GM19324 (cell line): ENCODE data around the gene MCHR2.
A peak's percentile ranks its signal among the peaks of the same experiment; 100 is the strongest.

Source experiments
- ATAC-seq: cut with Tn5 transposase; IDR thresholded peaks from one replicate; pipeline ENCODE4 v1.9.1; 2021; ENCODE audit warnings: mild to moderate bottlenecking, moderate library complexity; ENCODE audit not compliant: unreplicated experiment, low FRiP score

Gene MCHR2

GRCh38 chr6:99905209-99906106, 88.6 kb downstream of the MCHR2 start:
- peak; percentile 85 for ATAC-seq

GRCh38 chr6:99901596-99902384, 92.2 kb downstream of the MCHR2 start:
- ATAC-seq: no peak

GRCh38 chr6:99894815-99895214, 99.2 kb downstream of the MCHR2 start:
- ATAC-seq: no peak

GRCh38 chr6:99887066-99887465, 107.0 kb downstream of the MCHR2 start:
- no peak for ATAC-seq

GRCh38 chr6:99885051-99885450, 109.0 kb downstream of the MCHR2 start:
- ATAC-seq: no peak

- ATAC-seq: no peak
Observed at GRCh38 chr6:99882128-99882702, 111.8 kb downstream of the MCHR2 start.

GRCh38 chr6:99879431-99879830, 114.6 kb downstream of the MCHR2 start:
- no peak for ATAC-seq

GRCh38 chr6:99875068-99875467, 119.0 kb downstream of the MCHR2 start:
- no peak for ATAC-seq

GRCh38 chr6:99873084-99873483, 120.9 kb downstream of the MCHR2 start:
- no peak for ATAC-seq

- no peak for ATAC-seq
Observed at GRCh38 chr6:99871641-99872040, 122.4 kb downstream of the MCHR2 start.
